ENCODE measurements around the gene ARSG.
"Not testable (repeated sequence)": the region's sequence is repeated elsewhere in the genome, so short reads cannot be mapped to it uniquely, and the experiment has no call there.

Gene ARSG

GRCh38 chr17:68281965-68282364 lies 9.3 kb upstream of the ARSG start:
- not testable (repeated sequence) for DNase-seq

GRCh38 chr17:68288375-68288774 lies 2.9 kb upstream of the ARSG start:
- DNase-seq: no peak

- DNase-seq: no peak
Measured at GRCh38 chr17:68288804-68289203, 2.5 kb upstream of the ARSG start.

- DNase-seq: no peak
Measured at GRCh38 chr17:68289473-68289872, 1.8 kb upstream of the ARSG start.

GRCh38 chr17:68289936-68290267 lies 1.4 kb upstream of the ARSG start:
- no peak for DNase-seq

- peak; percentile 51 for DNase-seq
Measured at GRCh38 chr17:68290268-68290954, 884 bp upstream of the ARSG start.

- DNase-seq: peak; percentile 86
Measured at GRCh38 chr17:68291836-68292688, 767 bp downstream of the ARSG start.

GRCh38 chr17:68292689-68293040 lies 1.4 kb downstream of the ARSG start:
- DNase-seq: no peak

- DNase-seq: no peak
Measured at GRCh38 chr17:68293490-68294195, 2.3 kb downstream of the ARSG start.

- no peak for DNase-seq
Measured at GRCh38 chr17:68294196-68294555, 2.9 kb downstream of the ARSG start.

- DNase-seq: no peak
Measured at GRCh38 chr17:68294617-68295016, 3.3 kb downstream of the ARSG start.

GRCh38 chr17:68295086-68295485 lies 3.8 kb downstream of the ARSG start:
- peak; percentile 53 for DNase-seq

- DNase-seq: no peak
Measured at GRCh38 chr17:68296217-68297191, 5.2 kb downstream of the ARSG start.

- DNase-seq: no peak
Measured at GRCh38 chr17:68297195-68297594, 5.9 kb downstream of the ARSG start.

- DNase-seq: no peak
Measured at GRCh38 chr17:68298601-68299000, 7.3 kb downstream of the ARSG start.

- no peak for DNase-seq
Measured at GRCh38 chr17:68299817-68300216, 8.5 kb downstream of the ARSG start.

- no peak for DNase-seq
Measured at GRCh38 chr17:68301438-68301959, 10.2 kb downstream of the ARSG start.

- no peak for DNase-seq
Measured at GRCh38 chr17:68302066-68302564, 10.8 kb downstream of the ARSG start.

GRCh38 chr17:68302666-68303065 lies 11.4 kb downstream of the ARSG start:
- no peak for DNase-seq

- DNase-seq: no peak
Measured at GRCh38 chr17:68304706-68305105, 13.4 kb downstream of the ARSG start.

- DNase-seq: no peak
Measured at GRCh38 chr17:68305142-68305541, 13.8 kb downstream of the ARSG start.

- no peak for DNase-seq
Measured at GRCh38 chr17:68306819-68307218, 15.5 kb downstream of the ARSG start.
